Measurements from ENCODE around the gene HOXA6.

DNA sequence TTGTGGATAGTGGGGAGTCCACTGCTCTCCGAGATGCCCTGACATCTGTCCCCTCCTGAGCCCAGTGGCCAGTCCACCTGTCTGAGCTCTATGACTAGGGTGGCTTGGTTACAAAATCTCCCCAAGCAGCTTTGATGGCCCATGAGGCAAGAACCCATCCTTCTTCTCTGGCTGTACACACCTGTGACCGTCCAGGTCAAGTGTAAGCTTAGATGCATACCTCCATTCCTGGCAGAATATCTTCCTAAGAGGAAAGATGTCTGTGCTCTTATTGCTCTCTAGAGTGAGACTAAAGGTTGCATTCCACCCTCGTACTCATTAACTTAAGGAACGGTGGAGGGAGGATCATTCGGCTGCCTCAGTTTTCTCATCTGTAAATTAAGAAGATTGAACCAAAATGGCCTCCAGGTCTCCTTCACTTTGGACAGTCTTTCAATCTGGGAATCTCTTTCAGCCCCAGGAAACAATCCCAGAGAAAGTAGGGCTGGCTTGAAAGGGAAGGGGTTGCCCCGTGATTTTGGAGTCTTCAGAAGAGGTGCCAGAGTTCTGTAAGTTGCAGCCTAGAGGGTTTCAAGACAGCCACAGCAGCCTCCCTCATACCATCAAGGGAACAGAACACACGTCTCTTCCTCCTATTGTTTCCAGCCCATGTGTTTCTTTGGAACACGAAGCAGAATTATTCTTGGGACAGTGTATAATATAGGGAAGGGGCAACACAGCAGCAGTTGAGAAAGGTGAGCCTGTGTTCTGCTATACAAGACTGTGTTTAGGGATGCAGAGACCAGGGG, 22.5 kb downstream of the HOXA6 start:
- no peak for TF ChIP-seq EZH2 (IDR thresholded peaks at IDR 0.05)
- TF ChIP-seq, protein P1, sequence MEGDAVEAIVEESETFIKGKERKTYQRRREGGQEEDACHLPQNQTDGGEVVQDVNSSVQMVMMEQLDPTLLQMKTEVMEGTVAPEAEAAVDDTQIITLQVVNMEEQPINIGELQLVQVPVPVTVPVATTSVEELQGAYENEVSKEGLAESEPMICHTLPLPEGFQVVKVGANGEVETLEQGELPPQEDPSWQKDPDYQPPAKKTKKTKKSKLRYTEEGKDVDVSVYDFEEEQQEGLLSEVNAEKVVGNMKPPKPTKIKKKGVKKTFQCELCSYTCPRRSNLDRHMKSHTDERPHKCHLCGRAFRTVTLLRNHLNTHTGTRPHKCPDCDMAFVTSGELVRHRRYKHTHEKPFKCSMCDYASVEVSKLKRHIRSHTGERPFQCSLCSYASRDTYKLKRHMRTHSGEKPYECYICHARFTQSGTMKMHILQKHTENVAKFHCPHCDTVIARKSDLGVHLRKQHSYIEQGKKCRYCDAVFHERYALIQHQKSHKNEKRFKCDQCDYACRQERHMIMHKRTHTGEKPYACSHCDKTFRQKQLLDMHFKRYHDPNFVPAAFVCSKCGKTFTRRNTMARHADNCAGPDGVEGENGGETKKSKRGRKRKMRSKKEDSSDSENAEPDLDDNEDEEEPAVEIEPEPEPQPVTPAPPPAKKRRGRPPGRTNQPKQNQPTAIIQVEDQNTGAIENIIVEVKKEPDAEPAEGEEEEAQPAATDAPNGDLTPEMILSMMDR (IDR thresholded peaks at IDR 0.05) = no peak
- TF ChIP-seq EZH2phosphoT487 (IDR thresholded peaks at IDR 0.05) = no peak

Measured in neural progenitor cell (in vitro differentiated cells).